GM19023 (cell line): Measurements from ENCODE around the gene SLC6A9.

ENCODE experiments used
- ATAC-seq: cut with Tn5 transposase; IDR thresholded peaks from one replicate; pipeline ENCODE4 v1.9.1; 2021; ENCODE audit warnings: mild to moderate bottlenecking, moderate library complexity; ENCODE audit not compliant: unreplicated experiment

Gene SLC6A9

DNA sequence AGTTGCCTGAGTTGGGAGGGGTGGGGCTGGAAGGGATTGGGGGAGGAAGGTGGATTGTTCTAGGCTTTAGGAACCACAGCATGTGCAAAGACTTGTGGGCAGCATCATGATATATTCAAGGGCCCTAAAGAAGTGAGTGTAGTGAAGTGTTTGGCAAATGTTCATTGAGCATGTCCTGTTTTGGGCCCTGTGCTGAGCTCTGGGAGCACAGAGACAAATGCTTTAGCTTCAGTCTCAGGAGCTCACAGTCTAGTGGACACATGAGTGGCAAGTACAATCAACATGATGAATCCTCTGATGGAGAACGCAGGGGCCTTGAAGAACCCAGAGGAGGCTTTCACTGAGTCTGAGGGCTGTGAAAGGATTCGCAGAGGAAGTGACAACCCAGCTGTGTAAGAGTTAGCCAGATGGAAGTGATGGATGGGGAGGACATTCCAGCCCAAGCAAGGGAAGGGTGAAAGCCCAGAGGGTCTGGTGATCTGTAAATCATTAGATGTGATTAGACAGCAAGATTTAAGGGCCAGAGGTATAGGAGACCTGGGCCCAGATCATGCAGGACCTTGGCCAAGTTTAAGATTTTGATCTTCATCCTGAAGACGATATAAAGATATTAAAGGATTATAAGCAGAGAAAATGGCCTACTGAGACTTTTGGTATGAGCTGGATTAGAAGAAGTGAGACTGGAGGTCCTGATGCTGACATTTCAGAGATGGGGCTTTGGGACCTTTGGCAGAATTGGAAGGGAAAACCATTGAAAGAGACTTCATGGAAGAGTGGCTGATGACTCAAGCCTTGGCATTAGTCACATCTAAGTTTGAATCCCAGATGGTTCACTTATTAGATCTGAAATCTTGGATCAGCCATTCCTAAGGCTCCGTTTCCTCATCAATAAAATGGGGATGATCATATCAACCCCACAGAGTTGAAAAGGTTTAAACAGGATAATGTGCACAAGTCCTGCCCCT is 80.0 kb downstream of the SLC6A9 start:
- no peak for ATAC-seq

DNA sequence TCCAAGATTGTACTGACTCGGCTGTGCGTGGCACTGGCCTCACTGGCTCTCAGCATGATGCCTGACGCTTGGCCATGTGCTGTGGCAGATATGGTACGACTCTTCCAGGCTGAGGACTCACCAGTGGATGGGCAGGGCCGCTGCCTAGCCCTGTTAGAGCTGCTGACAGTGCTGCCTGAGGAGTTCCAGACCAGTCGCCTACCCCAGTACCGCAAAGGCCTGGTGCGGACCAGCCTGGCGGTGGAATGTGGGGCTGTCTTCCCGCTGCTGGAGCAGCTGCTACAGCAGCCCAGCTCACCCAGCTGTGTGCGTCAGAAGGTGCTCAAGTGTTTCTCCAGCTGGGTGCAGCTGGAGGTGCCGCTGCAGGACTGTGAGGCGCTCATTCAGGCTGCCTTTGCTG is 81.6 kb downstream of the SLC6A9 start:
- no peak for ATAC-seq

DNA sequence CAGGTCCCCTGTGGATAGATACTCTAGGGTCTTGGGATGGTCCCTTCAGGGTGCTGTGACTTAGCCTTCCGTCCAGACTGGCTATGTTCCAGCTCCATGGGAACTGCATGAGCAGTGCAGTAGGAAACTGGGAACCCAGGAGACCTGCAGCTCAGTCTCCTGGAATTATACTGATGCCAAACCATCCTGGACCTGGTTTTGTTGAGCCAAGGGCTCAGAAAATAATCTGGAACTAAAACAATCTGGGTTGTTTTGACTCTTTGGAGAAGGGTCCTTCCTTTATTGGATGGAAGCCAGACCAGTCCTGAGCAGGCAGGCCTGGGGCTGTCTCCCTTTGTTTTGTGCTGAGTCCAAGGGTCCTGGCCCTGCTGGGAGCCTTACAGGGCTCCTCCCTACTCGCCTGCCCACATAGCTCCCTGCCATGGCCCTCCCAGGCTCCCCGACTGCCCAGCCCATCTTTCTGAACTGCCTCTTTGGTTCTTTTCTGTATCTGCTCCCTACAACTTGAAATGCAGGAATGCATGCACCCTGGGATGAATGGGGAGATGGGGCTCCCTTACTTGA is 83.3 kb downstream of the SLC6A9 start:
- no peak for ATAC-seq

- ATAC-seq, result peak; percentile 17
Observed at GRCh38 chr1:43947061-43947873, 84.0 kb downstream of the SLC6A9 start.
